HL-60 (cell line): Measurements from ENCODE around the gene FAM240B.

ENCODE experiments used
- GABPA ChIP-seq: IDR thresholded peaks from 2 replicates; pipeline ENCODE4 v1.6.1; 2012; ENCODE audit warnings: low read depth
- POLR2AphosphoS5 ChIP-seq: IDR thresholded peaks from 2 replicates; pipeline ENCODE4 v1.6.1; 2012; ENCODE audit warnings: low read depth
- SPI1 ChIP-seq: IDR thresholded peaks from 2 replicates; pipeline ENCODE4 v1.6.1; 2012; ENCODE audit warnings: low read depth, mild to moderate bottlenecking, borderline replicate concordance
- TF ChIP-seq, protein P1 (sequence below): IDR thresholded peaks from one replicate; pipeline ENCODE4 v1.5.1; 2011; ENCODE audit warnings: low read length, control low read depth, inconsistent platforms; ENCODE audit not compliant: insufficient read depth

- TF ChIP-seq, protein P1, sequence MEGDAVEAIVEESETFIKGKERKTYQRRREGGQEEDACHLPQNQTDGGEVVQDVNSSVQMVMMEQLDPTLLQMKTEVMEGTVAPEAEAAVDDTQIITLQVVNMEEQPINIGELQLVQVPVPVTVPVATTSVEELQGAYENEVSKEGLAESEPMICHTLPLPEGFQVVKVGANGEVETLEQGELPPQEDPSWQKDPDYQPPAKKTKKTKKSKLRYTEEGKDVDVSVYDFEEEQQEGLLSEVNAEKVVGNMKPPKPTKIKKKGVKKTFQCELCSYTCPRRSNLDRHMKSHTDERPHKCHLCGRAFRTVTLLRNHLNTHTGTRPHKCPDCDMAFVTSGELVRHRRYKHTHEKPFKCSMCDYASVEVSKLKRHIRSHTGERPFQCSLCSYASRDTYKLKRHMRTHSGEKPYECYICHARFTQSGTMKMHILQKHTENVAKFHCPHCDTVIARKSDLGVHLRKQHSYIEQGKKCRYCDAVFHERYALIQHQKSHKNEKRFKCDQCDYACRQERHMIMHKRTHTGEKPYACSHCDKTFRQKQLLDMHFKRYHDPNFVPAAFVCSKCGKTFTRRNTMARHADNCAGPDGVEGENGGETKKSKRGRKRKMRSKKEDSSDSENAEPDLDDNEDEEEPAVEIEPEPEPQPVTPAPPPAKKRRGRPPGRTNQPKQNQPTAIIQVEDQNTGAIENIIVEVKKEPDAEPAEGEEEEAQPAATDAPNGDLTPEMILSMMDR = no peak
- TF ChIP-seq POLR2AphosphoS5 (no peak), SPI1 (no peak), GABPA (no peak)
Observed at GRCh38 chr9:38696999-38697398, 22.9 kb downstream of the FAM240B start.
